SK-N-SH (cell line): ENCODE measurements around the gene CACNA2D1. TPM values are rescaled to one million over a fixed set of nuclear protein-coding genes. Genes with fewer than 3 reads are reported as not detected.

Source experiments
- CTCF ChIA-PET: fragments of 300-600, 350-600 bp; formaldehyde crosslinking; extraction: SDS; loops from one replicate; lab custom pipeline; 2021; lab: Yijun Ruan, JAX
- POLR2A ChIA-PET: fragments of 350-600 bp; sonication (Branson Sonifier 250); formaldehyde crosslinking; extraction: SDS; loops from one replicate; lab custom pipeline; 2020; ENCODE audit warnings: antibody characterized with exemption, inconsistent platforms; lab: Yijun Ruan, JAX
- DNase-seq: peaks from one replicate; pipeline ENCODE4 v3.0.0; 2012
- H2AFZ ChIP-seq: fragments of 200-600 bp; sonication (generic); 2 replicates; pipeline ENCODE4 v1.8.1; 2016; ENCODE audit warnings: antibody characterized with exemption, mild to moderate bottlenecking, low read depth
- H3F3A ChIP-seq: fragments of 200-600 bp; sonication (generic); replicated peaks from 2 replicates; pipeline ENCODE3; 2016; ENCODE audit warnings: antibody characterized with exemption, mild to moderate bottlenecking; ENCODE audit not compliant: insufficient read depth
- H3K27ac ChIP-seq, 2 experiments: fragments of 200-500 bp in 1 of 2; fragments of 200-600 bp in 1 of 2; sonication (Bioruptor generic) in 1 of 2; sonication (generic), shearing (Covaris generic) in 1 of 2; 2 replicates each; pipeline versions ENCODE4 v1.5.1 to v1.6.1; 2014 to 2016; ENCODE audit warnings: low read depth in 2 of 2, inconsistent platforms in 1 of 2, low read length in 1 of 2, mild to moderate bottlenecking in 1 of 2, mixed read lengths in 1 of 2
- H3K27me3 ChIP-seq: fragments of 200-600 bp; sonication (generic), shearing (Covaris generic); 2 replicates; pipeline ENCODE4 v1.6.1; 2016; ENCODE audit warnings: mixed run types; ENCODE audit not compliant: insufficient read depth
- H3K36me3 ChIP-seq, 2 experiments: fragments of 200-500 bp in 1 of 2; fragments of 200-600 bp in 1 of 2; sonication (Bioruptor generic) in 1 of 2; sonication (generic) in 1 of 2; replicated peaks in 1 of 2; 2 replicates each; pipeline versions ENCODE3 to v1.5.1; 2014 to 2016; ENCODE audit warnings: low read length in 1 of 2, mild to moderate bottlenecking in 1 of 2; ENCODE audit not compliant: insufficient read depth in 2 of 2, control insufficient read depth in 1 of 2
- H3K4me1 ChIP-seq, 2 experiments: fragments of 200-500 bp in 1 of 2; fragments of 200-600 bp in 1 of 2; sonication (Bioruptor generic) in 1 of 2; sonication (generic), shearing (Covaris generic) in 1 of 2; 2 replicates each; pipeline versions ENCODE4 v1.5.1 to v1.6.1; 2014 to 2016; ENCODE audit warnings: low read depth in 1 of 2, low read length in 1 of 2, mixed run types in 1 of 2; ENCODE audit not compliant: insufficient read depth in 2 of 2, control insufficient read depth in 1 of 2
- H3K4me2 ChIP-seq: fragments of 200-600 bp; sonication (generic), shearing (Covaris generic); 2 replicates; pipeline ENCODE4 v1.6.1; 2017; ENCODE audit warnings: mixed run types
- H3K4me3 ChIP-seq, 2 experiments: fragments of 200-500 bp in 1 of 2; fragments of 200-600 bp in 1 of 2; sonication (Bioruptor generic) in 1 of 2; sonication (generic), shearing (Covaris generic) in 1 of 2; 2 replicates each; pipeline versions ENCODE4 v1.5.1 to v1.8.1; 2014 to 2016; ENCODE audit warnings: low read depth in 2 of 2, inconsistent platforms in 1 of 2, low read length in 1 of 2, mild to moderate bottlenecking in 1 of 2, mixed read lengths in 1 of 2, moderate library complexity in 1 of 2
- H3K79me2 ChIP-seq: fragments of 200-600 bp; sonication (generic); 2 replicates; pipeline ENCODE4 v1.8.1; 2017; ENCODE audit warnings: mild to moderate bottlenecking; ENCODE audit not compliant: insufficient read depth
- H3K9ac ChIP-seq: fragments of 200-600 bp; sonication (generic); 2 replicates; pipeline ENCODE4 v1.6.1; 2017; ENCODE audit warnings: mixed run types
- H3K9me2 ChIP-seq: fragments of 200-600 bp; sonication (generic); 2 replicates; pipeline ENCODE4 v1.6.1; 2017; ENCODE audit warnings: mixed run types
- H3K9me3 ChIP-seq: fragments of 200-600 bp; sonication (generic); 2 replicates; pipeline ENCODE4 v1.6.1; 2017; ENCODE audit warnings: mixed run types, mild to moderate bottlenecking, moderate library complexity
- H4K20me1 ChIP-seq: fragments of 200-600 bp; sonication (generic); 2 replicates; pipeline ENCODE4 v1.6.1; 2017; ENCODE audit warnings: mild to moderate bottlenecking, mixed run types; ENCODE audit not compliant: insufficient read depth
- CHD2 ChIP-seq: fragments of 150-350 bp; IDR thresholded peaks from 2 replicates; pipeline ENCODE4 v1.6.1; 2018; ENCODE audit warnings: low read length; ENCODE audit not compliant: partially characterized antibody
- FOSL2 ChIP-seq: IDR thresholded peaks from 2 replicates; pipeline ENCODE4 v1.4.0; 2012; ENCODE audit warnings: low read depth, mild to moderate bottlenecking, moderate library complexity, borderline replicate concordance
- RAD21 ChIP-seq: IDR thresholded peaks from 2 replicates; pipeline ENCODE4 v1.6.1; 2012; ENCODE audit warnings: mild to moderate bottlenecking, low read length
- RCOR1 ChIP-seq: fragments of 150-350 bp; IDR thresholded peaks from 2 replicates; pipeline ENCODE4 v1.6.1; 2017; ENCODE audit warnings: antibody characterized with exemption, low read length
- RXRA ChIP-seq: IDR thresholded peaks from 2 replicates; pipeline ENCODE4 v1.4.0; 2012; ENCODE audit warnings: low read depth, mild to moderate bottlenecking, borderline replicate concordance
- TAF1 ChIP-seq: IDR thresholded peaks from 2 replicates; pipeline ENCODE4 v1.6.1; 2012; ENCODE audit warnings: low read depth, mild to moderate bottlenecking, low read length, moderate library complexity, borderline replicate concordance
- TCF12 ChIP-seq: IDR thresholded peaks from 2 replicates; pipeline ENCODE4 v1.4.0; 2012
- TEAD4 ChIP-seq: IDR thresholded peaks from 2 replicates; pipeline ENCODE4 v1.4.0; 2012; ENCODE audit warnings: mild to moderate bottlenecking, borderline replicate concordance; ENCODE audit not compliant: insufficient read depth
- YY1 ChIP-seq: IDR thresholded peaks from 2 replicates; pipeline ENCODE4 v1.4.0; 2012; ENCODE audit warnings: low read depth, mild to moderate bottlenecking
- WGBS: methylation state at CpG from one replicate; pipeline ENCODE4 v1.1.6; 2017; ENCODE audit warnings: low lambda C conversion rate; 5-methylcytosine and 5-hydroxymethylcytosine counted together
- polyA plus RNA-seq, 3 experiments: library from polyadenylated mRNA; depleted of rRNA; stranded (reverse); fragments of >200 nt; gene quantifications; 2 replicates each; pipeline ENCODE4 v1.2.3, GENCODE V29; 2012
- TF ChIP-seq, protein P1 (sequence below): IDR thresholded peaks from 2 replicates; pipeline ENCODE4 v1.4.0; 2012; ENCODE audit warnings: low read depth, borderline replicate concordance
- TF ChIP-seq, protein P2 (sequence below): IDR thresholded peaks from 2 replicates; pipeline ENCODE4; 2012
- TF ChIP-seq, protein P3 (sequence below): IDR thresholded peaks from 2 replicates; pipeline ENCODE4 v1.4.0; 2012; ENCODE audit warnings: low read depth
- TF ChIP-seq, protein P4 (sequence below): IDR thresholded peaks from 2 replicates; pipeline ENCODE4 v1.4.0; 2012; ENCODE audit warnings: low read depth, borderline replicate concordance

Gene CACNA2D1
- polyA plus RNA-seq, 1 of the 3 experiments (the other 2 are of a cell fraction), result 3.4 TPM

DNA sequence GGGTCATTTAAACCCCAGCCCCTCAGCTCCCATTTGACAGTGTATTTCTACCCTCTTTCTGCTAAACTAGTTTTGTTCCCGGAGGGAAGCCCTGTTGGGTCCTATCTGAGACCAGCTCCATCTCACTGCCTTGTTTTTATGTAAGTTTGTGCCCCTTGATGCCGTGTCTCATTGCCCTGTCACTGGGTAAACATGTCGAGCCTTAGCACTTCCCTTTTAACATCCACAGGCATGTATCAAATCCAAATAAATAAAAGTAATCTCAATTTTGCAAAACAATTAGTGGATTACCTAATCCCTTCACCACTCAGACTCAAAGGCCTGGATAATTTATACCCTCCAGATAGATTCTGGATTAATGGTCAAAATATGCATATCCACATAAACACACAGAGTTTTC lies 115.7 kb downstream of the CACNA2D1 start (continued):
- TF ChIP-seq, protein P1, sequence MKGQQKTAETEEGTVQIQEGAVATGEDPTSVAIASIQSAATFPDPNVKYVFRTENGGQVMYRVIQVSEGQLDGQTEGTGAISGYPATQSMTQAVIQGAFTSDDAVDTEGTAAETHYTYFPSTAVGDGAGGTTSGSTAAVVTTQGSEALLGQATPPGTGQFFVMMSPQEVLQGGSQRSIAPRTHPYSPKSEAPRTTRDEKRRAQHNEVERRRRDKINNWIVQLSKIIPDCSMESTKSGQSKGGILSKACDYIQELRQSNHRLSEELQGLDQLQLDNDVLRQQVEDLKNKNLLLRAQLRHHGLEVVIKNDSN, result no peak
- no peak for TF ChIP-seq RAD21
- TF ChIP-seq, all 33 proteins: peak for 0

DNA sequence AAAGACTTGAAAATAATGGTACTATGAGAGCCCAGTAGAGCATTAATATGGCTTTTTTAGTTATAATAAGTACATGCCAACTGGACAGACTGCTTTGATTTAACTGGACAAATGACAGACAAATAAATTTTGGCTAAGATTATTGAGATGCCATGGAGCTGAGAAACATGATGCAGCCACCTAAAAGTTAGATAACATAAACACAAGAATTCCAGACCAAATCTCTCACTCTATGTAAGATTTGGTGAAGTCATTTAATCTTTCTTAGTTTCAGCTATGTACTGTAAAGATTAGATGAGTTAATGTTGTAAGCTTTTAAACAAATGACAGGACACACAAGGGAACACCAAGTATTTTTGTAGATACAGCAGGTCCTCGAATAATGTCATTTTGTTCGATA lies 118.2 kb downstream of the CACNA2D1 start:
- Histone ChIP-seq H3F3A (peaks cover 3% of the 10 kb centered on the region), H2AFZ (no peak overlapping the region), H3K36me3 (peaks cover 4 to 5% of the 10 kb centered on the region in 2 experiments), H3K27ac (peak overlapping the region in 1 of 2 experiments; percentile 45; a peak in 1 of 4 replicates), H3K79me2 (no peaks in the 10 kb centered on the region), H3K4me3 (no peak overlapping the region), H3K4me2 (no peak overlapping the region), H3K27me3 (no peaks in the 10 kb centered on the region), H3K9ac (no peak overlapping the region), H3K4me1 (peaks cover 0 to 12% of the 10 kb centered on the region in 2 experiments; a peak in 2 of 4 replicates), H3K9me3 (no peaks in the 10 kb centered on the region), H3K9me2 (no peaks in the 10 kb centered on the region), H4K20me1 (no peaks in the 10 kb centered on the region)
- POLR2A ChIA-PET, result no interaction called here
- no peak for DNase-seq
- WGBS, result 98% methylated on average over 2 of the region's 2 CpGs
- CTCF ChIA-PET, result interaction anchor here (0.9 to 1.7 kb wide), 3 partner anchors 11 to 156 kb away, joined by 3 to 5 read pairs (median 5); no protein-coding TSS in a partner anchor
- TF ChIP-seq, protein P2, sequence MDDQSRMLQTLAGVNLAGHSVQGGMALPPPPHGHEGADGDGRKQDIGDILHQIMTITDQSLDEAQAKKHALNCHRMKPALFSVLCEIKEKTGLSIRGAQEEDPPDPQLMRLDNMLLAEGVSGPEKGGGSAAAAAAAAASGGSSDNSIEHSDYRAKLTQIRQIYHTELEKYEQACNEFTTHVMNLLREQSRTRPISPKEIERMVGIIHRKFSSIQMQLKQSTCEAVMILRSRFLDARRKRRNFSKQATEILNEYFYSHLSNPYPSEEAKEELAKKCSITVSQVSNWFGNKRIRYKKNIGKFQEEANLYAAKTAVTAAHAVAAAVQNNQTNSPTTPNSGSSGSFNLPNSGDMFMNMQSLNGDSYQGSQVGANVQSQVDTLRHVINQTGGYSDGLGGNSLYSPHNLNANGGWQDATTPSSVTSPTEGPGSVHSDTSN, result peak; percentile 18; the same call in 1 of the 2 replicates
- peak; percentile 39; the same call in 1 of the 2 replicates for TF ChIP-seq TCF12
- no peak for TF ChIP-seq FOSL2
- TF ChIP-seq TEAD4, result no peak

DNA sequence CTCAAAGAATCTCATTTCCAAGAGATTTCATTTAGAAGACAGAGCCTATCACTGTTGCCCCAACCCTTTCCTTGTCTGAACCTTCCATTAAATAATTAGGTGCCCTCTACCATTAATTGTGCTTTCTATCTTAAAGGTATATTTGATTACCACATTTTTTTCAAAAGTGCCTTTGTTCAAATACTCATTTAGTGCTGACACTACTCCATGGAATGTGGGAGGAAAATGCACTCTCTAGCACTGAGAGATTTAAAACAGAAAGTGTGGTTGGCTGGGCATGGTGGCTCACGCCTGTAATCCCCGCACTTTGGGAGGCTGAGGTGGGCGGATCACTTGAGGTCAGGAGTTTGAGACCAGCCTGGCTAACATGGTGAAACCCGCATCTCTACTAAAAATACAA lies 119.8 kb downstream of the CACNA2D1 start:
- Histone ChIP-seq H3K36me3 (peaks cover 4 to 5% of the 10 kb centered on the region in 2 experiments), H3K9me2 (no peaks in the 10 kb centered on the region), H3K27ac (no peak overlapping the region; a peak in 1 of 4 replicates), H3K27me3 (no peaks in the 10 kb centered on the region), H3K9ac (no peak overlapping the region), H3K4me3 (no peak overlapping the region)
- no peak for DNase-seq
- TF ChIP-seq CHD2 (no peak), TAF1 (no peak), YY1 (no peak), RXRA (no peak), RCOR1 (no peak)
- TF ChIP-seq, protein P3, sequence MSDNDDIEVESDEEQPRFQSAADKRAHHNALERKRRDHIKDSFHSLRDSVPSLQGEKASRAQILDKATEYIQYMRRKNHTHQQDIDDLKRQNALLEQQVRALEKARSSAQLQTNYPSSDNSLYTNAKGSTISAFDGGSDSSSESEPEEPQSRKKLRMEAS, result no peak
- TF ChIP-seq, protein P4, sequence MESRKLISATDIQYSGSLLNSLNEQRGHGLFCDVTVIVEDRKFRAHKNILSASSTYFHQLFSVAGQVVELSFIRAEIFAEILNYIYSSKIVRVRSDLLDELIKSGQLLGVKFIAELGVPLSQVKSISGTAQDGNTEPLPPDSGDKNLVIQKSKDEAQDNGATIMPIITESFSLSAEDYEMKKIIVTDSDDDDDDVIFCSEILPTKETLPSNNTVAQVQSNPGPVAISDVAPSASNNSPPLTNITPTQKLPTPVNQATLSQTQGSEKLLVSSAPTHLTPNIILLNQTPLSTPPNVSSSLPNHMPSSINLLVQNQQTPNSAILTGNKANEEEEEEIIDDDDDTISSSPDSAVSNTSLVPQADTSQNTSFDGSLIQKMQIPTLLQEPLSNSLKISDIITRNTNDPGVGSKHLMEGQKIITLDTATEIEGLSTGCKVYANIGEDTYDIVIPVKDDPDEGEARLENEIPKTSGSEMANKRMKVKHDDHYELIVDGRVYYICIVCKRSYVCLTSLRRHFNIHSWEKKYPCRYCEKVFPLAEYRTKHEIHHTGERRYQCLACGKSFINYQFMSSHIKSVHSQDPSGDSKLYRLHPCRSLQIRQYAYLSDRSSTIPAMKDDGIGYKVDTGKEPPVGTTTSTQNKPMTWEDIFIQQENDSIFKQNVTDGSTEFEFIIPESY, result no peak
- TF ChIP-seq, all 33 proteins: peak for 0
- ChIA-PET CTCF (interaction anchor here (1.0 to 1.2 kb wide), 4 partner anchors 10 to 158 kb away, joined by 3 to 4 read pairs (median 4); no protein-coding TSS in a partner anchor), POLR2A (no interaction called here)
- peaks cover 16% of the 10 kb centered on the region for H3F3A ChIP-seq
- no peaks in the 10 kb centered on the region for H3K9me3 ChIP-seq
- H3K4me2 ChIP-seq, result no peak overlapping the region
- H3K79me2 ChIP-seq, result no peaks in the 10 kb centered on the region
- peaks cover 10 to 21% of the 10 kb centered on the region in 2 experiments; a peak in 3 of 4 replicates for H3K4me1 ChIP-seq
- 96% methylated on average over 4 of the region's 4 CpGs for WGBS
- no peak overlapping the region for H2AFZ ChIP-seq
- H4K20me1 ChIP-seq, result no peaks in the 10 kb centered on the region
